ENCODE results near the gene COPS9.

DNA sequence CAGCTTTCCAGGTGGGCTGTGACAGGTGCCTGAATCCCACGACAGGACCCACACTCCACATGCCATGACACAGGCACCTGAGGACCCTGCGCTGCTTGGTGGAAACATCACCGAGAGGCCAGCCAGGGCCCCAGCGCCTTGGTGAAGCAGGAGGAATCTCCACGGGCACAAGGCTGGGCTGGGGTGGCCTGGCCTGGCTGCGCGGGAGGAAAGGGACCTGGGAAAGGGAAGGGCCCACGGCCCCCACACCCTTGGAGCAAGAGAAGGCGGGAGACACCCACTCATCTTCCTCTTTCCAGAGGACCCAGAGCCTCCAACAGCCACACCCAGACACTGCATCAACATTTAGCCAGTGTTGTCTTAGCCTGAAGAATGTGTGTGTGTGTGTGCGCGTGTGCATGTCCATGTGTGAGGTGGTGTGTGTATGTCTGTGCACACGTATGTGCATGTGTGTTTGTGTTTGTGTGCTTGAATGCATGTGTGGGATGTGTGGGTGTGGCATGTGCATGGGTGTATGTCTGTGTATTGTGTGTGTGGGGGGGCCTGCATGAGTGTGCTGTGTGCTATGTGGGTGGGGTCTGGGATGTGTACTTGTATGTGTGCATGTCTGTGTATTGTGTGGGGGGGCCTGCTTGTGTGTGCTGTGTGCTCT, 10.6 kb upstream of the COPS9 start:
- TF ChIP-seq, protein P1, sequence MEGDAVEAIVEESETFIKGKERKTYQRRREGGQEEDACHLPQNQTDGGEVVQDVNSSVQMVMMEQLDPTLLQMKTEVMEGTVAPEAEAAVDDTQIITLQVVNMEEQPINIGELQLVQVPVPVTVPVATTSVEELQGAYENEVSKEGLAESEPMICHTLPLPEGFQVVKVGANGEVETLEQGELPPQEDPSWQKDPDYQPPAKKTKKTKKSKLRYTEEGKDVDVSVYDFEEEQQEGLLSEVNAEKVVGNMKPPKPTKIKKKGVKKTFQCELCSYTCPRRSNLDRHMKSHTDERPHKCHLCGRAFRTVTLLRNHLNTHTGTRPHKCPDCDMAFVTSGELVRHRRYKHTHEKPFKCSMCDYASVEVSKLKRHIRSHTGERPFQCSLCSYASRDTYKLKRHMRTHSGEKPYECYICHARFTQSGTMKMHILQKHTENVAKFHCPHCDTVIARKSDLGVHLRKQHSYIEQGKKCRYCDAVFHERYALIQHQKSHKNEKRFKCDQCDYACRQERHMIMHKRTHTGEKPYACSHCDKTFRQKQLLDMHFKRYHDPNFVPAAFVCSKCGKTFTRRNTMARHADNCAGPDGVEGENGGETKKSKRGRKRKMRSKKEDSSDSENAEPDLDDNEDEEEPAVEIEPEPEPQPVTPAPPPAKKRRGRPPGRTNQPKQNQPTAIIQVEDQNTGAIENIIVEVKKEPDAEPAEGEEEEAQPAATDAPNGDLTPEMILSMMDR (conservative IDR thresholded peaks at IDR 0.05; ENCODE audit: low read depth in 2 of 2), result no peak
- TF ChIP-seq EZH2 (IDR thresholded peaks at IDR 0.05; ENCODE audit: low read depth, unreplicated experiment) (no peak), POLR2AphosphoS5 (IDR thresholded peaks at IDR 0.05; ENCODE audit: low read depth) (no peak), JUNB (IDR thresholded peaks at IDR 0.05; ENCODE audit: unreplicated experiment) (no peak)
- TF ChIP-seq, protein P2, sequence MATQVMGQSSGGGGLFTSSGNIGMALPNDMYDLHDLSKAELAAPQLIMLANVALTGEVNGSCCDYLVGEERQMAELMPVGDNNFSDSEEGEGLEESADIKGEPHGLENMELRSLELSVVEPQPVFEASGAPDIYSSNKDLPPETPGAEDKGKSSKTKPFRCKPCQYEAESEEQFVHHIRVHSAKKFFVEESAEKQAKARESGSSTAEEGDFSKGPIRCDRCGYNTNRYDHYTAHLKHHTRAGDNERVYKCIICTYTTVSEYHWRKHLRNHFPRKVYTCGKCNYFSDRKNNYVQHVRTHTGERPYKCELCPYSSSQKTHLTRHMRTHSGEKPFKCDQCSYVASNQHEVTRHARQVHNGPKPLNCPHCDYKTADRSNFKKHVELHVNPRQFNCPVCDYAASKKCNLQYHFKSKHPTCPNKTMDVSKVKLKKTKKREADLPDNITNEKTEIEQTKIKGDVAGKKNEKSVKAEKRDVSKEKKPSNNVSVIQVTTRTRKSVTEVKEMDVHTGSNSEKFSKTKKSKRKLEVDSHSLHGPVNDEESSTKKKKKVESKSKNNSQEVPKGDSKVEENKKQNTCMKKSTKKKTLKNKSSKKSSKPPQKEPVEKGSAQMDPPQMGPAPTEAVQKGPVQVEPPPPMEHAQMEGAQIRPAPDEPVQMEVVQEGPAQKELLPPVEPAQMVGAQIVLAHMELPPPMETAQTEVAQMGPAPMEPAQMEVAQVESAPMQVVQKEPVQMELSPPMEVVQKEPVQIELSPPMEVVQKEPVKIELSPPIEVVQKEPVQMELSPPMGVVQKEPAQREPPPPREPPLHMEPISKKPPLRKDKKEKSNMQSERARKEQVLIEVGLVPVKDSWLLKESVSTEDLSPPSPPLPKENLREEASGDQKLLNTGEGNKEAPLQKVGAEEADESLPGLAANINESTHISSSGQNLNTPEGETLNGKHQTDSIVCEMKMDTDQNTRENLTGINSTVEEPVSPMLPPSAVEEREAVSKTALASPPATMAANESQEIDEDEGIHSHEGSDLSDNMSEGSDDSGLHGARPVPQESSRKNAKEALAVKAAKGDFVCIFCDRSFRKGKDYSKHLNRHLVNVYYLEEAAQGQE (IDR thresholded peaks at IDR 0.05; ENCODE audit: unreplicated experiment), result no peak

Data from GM23338 (cell line).